Heart right ventricle (tissue), 16 donors: ENCODE results near the gene SOX18. TPM values are rescaled to one million over a fixed set of nuclear protein-coding genes. Genes with fewer than 3 reads are reported as not detected.

Experiments
- ATAC-seq, 8 donors: fragments of 200-7000 bp; cut with Tn5 transposase; one replicate each; pipeline ENCODE4 v1.9.1; 2020; ENCODE audit warnings: mild to moderate bottlenecking in 8 of 8, moderate library complexity in 8 of 8, moderate number of reproducible peaks in 1 of 8
- DNase-seq, 2 donors: peaks; one replicate each; pipeline ENCODE4 v3.0.0-alpha.2; 2020
- H3K27ac ChIP-seq, 10 donors: fragments of 200-600 bp; sonication (generic) in 2 of 10; one replicate each; pipeline versions ENCODE4 v1.5.0 to v1.8.0; 2020 to 2022; ENCODE audit warnings: mild to moderate bottlenecking in 3 of 10
- H3K27me3 ChIP-seq, 7 donors: fragments of 200-600 bp; one replicate each; pipeline ENCODE4 v1.8.0; 2021 to 2022; ENCODE audit warnings: mild to moderate bottlenecking in 2 of 7
- H3K36me3 ChIP-seq, 9 donors: fragments of 200-600 bp; sonication (generic) in 1 of 9; one replicate each; pipeline versions ENCODE4 v1.5.0 to v1.8.0; 2020 to 2022; ENCODE audit warnings: mild to moderate bottlenecking in 2 of 9
- H3K4me1 ChIP-seq, 9 donors: fragments of 200-600 bp; sonication (generic) in 1 of 9; one replicate each; pipeline versions ENCODE4 v1.5.0 to v1.8.0; 2020 to 2022; ENCODE audit warnings: mild to moderate bottlenecking in 4 of 9
- H3K4me3 ChIP-seq, 10 donors: fragments of 200-600 bp; sonication (generic) in 2 of 10; one replicate each; pipeline versions ENCODE4 v1.5.0 to v1.8.0; 2020 to 2022; ENCODE audit warnings: mild to moderate bottlenecking in 7 of 10, moderate library complexity in 2 of 10
- H3K9me3 ChIP-seq, 11 donors: fragments of 200-600 bp in 10 of 11; sonication (generic) in 2 of 11; one replicate each; pipeline versions ENCODE4 v1.5.0 to v1.8.0; 2013 to 2022; ENCODE audit warnings: mild to moderate bottlenecking in 2 of 11, control low read depth in 1 of 11, moderate library complexity in 1 of 11
- CTCF ChIP-seq, 9 donors: fragments of 200-600 bp; sonication (generic) in 2 of 9; IDR thresholded peaks; one replicate each; pipeline versions ENCODE4 v1.5.0 to v1.8.0; 2021 to 2022; ENCODE audit warnings: antibody characterized with exemption in 9 of 9, mild to moderate bottlenecking in 5 of 9, moderate library complexity in 1 of 9
- WGBS, 2 donors: extraction: QIAGEN DNeasy Blood & Tissue Kit; methylation state at CpG; one replicate each; pipeline ENCODE4 v1.1.7; 2013; ENCODE audit warnings: inconsistent platforms in 1 of 2; 5-methylcytosine and 5-hydroxymethylcytosine counted together
- intact Hi-C, 10 donors: fragments of 100-400 bp; cut with DNase I; formaldehyde crosslinking; loops; one replicate each; pipeline versions ENCODE4 v1.11.1 to v1.14.2; 2022
- polyA plus RNA-seq, 2 donors: library from polyadenylated mRNA; stranded (reverse); fragments of 200-250 nt; gene quantifications; one replicate each; pipeline ENCODE4 v1.2.3, GENCODE V29; 2013
- total RNA-seq, 10 donors: library from RNA; stranded (reverse); fragmentation: NEBNext Ultra II Directional in 3 of 10; extraction: Animal tissue kit (Norgen Biotek cat#: 25700) in 3 of 10; gene quantifications; one replicate each; pipeline versions ENCODE4 v1.2.1 to v1.2.4, GENCODE V29; 2021 to 2023
- donor health status: Arrhythmogenic right ventricular cardiomyopathy.
- donor health status: ischemic (EF 13 %, LVEDD 7.1; RV severe dilation, severe dysfunction).
- donor health status: healthy with polysubstance abuse.
- donor health status: DM: no; HTN: yes; CAD: no.
- donor health status: DM: no; HTN: no; CAD: no.
- donor health status: ischemic (EF 25% LVEDD 6.9; RV normal size, moderate dysfunction).
- donor health status: ischemic (EF 25% LVEDD 5.7; RV mildly dilated, moderate dysfunction).
- donor health status: healthy.
- donor health status: DM: yes; HTN: yes; CAD: no.
- donor health status: Ischemic cardiomyopathy.
- donor health status: ischemic (EF 35%, LVEDD 5.7; RV mildly dilated, moderate dysfunction).
- donor health status: nonischemic (EF 11% LVEDD 7.7; RV severe dilation, severe dysfunction).
- donor health status: DM: yes; HTN: yes; CAD: no.
- donor health status: PGD.
- donor health status: ischemic (EF 29% LVEDD 5.4; RV normal size, mild dysfunction).
- donor health status: nonischemic (EF 23%, LVEDD 6.1; RV moderate dilation, normal function).

SOX18 gene
- total and polyA plus RNA-seq, 12 donors: 23.5 to 129 (median 51.9) TPM

- Histone ChIP-seq H3K4me1 (peaks cover 0 to 12% (median 4%) of the 10 kb centered on the region in 9 donors), H3K36me3 (peaks cover 0 to 100% (median 70%) of the 10 kb centered on the region in 9 donors), H3K27ac (no peak overlapping the region), H3K27me3 (no peaks in the 10 kb centered on the region), H3K4me3 (no peak overlapping the region), H3K9me3 (no peaks in the 10 kb centered on the region)
- no peak for ATAC-seq
- DNase-seq: no peak
- intact Hi-C loops: loop anchor here in 3 of 10 donors (10.0 kb wide), 2 partner anchors 45 to 95 kb away; partner anchors contain the start of gene PRPF6 (in 3 of the 3)
- 94 to 95% methylated on average over 38 of the region's 38 CpGs for WGBS, 2 donors
- no peak for TF ChIP-seq CTCF (IDR thresholded peaks at IDR 0.05)
Measured at GRCh38 chr20:64029293-64030117, 19.9 kb downstream of the SOX18 start.

- Histone ChIP-seq H3K27ac (no peak overlapping the region), H3K27me3 (no peaks in the 10 kb centered on the region), H3K36me3 (peaks cover 5 to 100% (median 80%) of the 10 kb centered on the region in 9 donors), H3K4me1 (no peaks in the 10 kb centered on the region), H3K4me3 (no peak overlapping the region), H3K9me3 (no peaks in the 10 kb centered on the region)
- no peak for ATAC-seq
- DNase-seq: no peak
- no peak for TF ChIP-seq CTCF (IDR thresholded peaks at IDR 0.05)
- 84 to 89% methylated on average over 24 of the region's 24 CpGs for WGBS, 2 donors
- intact Hi-C loops: no loop called here
Measured at GRCh38 chr20:64027981-64028685, 21.3 kb downstream of the SOX18 start.

- 95 to 96% methylated on average over 29 of the region's 29 CpGs for WGBS, 2 donors
- ATAC-seq: no peak
- DNase-seq: no peak
Measured at GRCh38 chr20:64025826-64026412, 23.5 kb downstream of the SOX18 start.

More at GRCh38 chr20:64025826-64026412, 23.5 kb downstream of the SOX18 start:
- H3K9me3 ChIP-seq: no peaks in the 10 kb centered on the region
- peaks cover 5 to 98% (median 80%) of the 10 kb centered on the region in 9 donors for H3K36me3 ChIP-seq
- intact Hi-C loops: no loop called here
- no peaks in the 10 kb centered on the region for H3K27me3 ChIP-seq
- TF ChIP-seq CTCF (IDR thresholded peaks at IDR 0.05): no peak
- no peak overlapping the region for H3K4me3 ChIP-seq
- no peaks in the 10 kb centered on the region for H3K4me1 ChIP-seq
- no peak overlapping the region for H3K27ac ChIP-seq
